Measurements from ENCODE around the gene SLC5A1.

DNA sequence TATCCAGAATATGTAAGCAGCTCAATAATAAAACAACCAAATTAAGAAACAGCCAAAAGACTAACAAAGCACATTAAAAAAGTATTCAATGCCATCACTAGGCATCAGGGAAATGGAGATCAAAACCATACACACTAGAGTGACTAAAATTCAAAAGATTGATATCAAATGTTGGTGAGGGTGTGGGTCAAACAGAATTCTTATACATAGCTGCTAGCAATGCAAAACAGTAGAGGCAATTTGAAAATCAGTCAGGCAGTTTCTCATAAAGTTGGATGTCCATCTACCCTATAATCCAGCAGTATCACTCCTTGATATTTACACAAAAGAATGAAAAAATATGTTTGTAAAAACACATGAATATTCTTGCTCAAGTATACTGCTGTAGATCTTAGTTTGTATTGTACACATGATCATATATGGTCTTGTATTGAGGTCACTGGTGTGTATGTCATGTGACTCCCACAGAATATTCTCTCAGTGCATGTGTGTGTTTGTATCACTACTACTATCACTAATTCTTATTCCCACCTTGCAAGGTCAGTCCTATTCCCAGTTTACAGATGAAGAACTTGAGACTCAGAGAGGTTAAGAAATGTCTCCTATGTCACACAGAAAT lies 54.9 kb downstream of the SLC5A1 start:
- TF ChIP-seq POLR2A (IDR thresholded peaks at IDR 0.05; ENCODE audit: low read depth, low read length), result no peak
- no peak for TF ChIP-seq POLR2AphosphoS5 (IDR thresholded peaks at IDR 0.05; ENCODE audit: low read depth, low read length)

Measured in GM12892 (cell line).